HT1080 (cell line): ENCODE measurements around the gene PRTG. TPM values are rescaled to one million over a fixed set of nuclear protein-coding genes. Genes with fewer than 3 reads are reported as not detected.
"Not testable (repeated sequence)": the region's sequence is repeated elsewhere in the genome, so short reads cannot be mapped to it uniquely, and the experiment has no call there.

Experiments used
- DNase-seq: peaks from one replicate; pipeline ENCODE4 v3.0.0-alpha.2; 2015; ENCODE audit warnings: low read depth
- total RNA-seq: library from RNA; depleted of rRNA; stranded (reverse); fragments of >200 nt; shearing (Covaris generic); gene quantifications from 2 replicates; pipeline ENCODE4 v1.2.3, GENCODE V29; 2014

Gene PRTG
- total RNA-seq, 1 experiment from 2014 or later, result 8.4 TPM

DNA sequence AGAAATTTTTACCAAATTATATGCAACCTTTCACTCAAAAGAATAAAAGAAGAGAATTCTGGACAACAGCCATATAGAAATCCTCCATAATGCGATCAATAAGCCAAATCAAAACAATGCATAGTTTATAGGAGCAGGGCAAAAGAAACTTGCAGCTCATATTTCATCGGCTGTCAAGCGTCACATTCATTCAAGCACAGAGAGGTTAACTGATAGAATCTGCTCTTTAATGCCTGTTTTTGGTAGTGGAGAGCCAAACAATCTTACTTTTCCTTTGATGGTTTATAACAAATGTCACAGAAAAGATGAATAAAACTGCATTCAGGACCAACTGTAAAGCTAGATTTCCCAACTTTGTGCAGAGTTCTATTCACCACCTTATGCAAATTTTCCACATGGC is 35.4 kb downstream of the PRTG start:
- DNase-seq, result no peak

DNA sequence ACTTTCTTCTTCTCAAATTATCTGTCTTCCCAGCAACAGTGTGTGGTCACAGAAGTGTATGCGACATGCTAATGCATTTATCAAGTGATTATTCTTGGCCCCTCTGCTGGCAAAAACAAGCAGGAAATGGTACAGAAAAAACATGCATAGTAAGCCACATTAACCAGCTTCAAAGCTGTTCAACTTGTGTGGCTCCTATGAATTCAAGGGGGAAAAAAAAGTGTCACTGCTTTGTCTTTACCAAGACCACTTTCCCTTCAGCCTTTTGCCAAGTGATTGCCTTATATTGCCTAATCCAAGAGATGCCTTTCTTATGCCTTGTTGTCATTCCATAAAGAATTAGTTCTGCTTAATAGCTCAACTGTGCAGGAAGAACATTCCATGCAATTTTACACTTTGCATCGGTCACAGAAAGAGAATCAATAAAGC is 39.1 kb downstream of the PRTG start:
- DNase-seq, result no peak

DNA sequence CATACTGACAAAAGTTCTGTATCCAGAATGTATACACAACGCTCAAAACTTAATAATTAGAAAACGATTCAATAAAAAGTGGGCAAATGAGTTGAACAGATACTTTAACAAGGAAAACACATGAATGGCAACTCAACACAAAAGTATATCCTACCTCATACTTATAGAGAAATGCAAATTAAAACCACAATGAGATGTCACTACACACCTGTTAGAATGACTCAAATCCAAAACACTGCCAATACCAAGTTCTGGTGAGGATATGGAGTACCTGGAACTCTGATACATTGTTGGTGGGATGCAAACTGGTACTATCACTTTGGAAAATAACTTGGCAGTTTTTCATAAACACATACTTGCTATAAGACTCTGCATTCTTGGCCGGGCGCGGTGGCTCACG is 42.1 kb downstream of the PRTG start:
- no peak for DNase-seq

DNA sequence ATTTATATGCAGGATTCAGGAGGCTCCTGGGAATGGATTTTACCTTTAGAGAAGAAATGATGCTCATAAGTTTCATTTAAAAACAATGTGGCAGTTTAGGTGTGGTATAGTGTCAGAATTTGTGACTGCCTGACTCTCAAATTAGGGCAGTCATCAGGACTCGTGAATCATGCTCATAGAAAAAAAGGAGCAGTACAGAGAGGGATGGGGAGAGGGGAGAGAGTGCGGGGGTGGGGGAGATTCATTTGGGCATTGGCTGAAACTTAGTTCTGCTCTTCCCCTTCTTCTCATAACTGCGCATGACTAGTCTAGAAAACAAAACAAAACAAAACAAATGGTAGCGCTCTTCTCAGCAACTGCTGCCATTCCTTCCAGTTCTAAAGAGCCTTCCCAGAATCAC is 44.3 kb downstream of the PRTG start:
- no peak for DNase-seq

DNA sequence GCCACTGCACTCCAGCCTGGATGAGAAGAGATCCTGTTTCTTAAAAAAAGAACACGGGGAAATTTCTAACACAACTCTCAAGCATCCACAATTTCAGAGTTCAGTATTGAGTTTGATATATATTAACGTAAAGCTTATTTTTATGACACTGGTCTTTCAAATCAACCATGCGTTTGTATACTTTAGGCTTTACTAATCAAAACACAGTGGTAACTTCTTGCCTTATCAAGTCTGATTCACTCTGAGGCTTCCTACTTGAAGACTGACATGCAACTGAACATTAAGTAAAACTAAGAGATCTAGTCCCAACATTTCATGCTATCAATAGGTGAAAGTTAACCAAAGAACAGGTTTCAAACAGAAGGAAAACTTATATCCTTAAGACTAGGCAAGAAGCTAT is 46.7 kb downstream of the PRTG start:
- no peak for DNase-seq

DNA sequence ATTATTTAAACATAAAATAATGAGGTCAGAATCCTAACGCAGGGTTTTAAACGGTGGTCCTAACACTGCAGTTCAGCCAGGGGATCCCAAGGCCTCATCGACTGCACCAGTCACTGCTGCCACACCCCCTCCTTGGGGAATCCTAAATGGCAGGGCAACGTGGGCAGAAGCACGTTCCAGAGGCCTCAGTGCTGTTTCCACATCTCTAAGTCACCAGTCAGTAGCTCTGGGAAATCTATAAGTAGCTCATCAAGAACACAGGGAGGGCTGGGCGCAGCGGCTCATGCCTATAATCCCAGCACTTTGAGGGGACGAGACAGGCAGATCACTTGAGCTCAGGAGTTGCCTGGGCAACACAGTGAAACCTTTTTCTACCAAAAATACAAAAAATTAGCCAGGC is 47.5 kb downstream of the PRTG start:
- no peak for DNase-seq

DNA sequence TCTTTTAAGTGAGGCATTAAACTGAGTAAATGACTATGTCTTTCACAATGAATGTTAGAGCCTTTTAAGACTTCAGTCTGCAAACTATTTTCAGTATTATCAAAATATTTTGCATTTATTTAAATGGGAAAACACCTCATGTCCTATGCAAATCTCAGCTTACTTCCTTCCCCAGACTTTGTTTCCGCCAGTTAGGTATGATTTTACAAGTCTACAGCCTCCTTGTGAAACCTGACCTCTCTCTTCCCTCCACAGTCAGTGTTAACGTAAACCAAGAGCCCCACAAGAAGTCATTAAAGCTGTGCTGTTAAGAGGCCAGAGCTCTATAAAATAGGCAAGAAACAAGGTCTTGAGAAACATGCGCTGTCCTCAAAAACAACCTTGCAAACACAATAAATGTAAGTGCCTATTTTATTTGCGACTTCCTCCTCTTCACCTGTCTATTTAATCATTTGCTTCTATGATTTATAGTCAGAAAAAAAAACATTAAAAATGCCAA is 48.3 kb downstream of the PRTG start:
- DNase-seq, result no peak

DNA sequence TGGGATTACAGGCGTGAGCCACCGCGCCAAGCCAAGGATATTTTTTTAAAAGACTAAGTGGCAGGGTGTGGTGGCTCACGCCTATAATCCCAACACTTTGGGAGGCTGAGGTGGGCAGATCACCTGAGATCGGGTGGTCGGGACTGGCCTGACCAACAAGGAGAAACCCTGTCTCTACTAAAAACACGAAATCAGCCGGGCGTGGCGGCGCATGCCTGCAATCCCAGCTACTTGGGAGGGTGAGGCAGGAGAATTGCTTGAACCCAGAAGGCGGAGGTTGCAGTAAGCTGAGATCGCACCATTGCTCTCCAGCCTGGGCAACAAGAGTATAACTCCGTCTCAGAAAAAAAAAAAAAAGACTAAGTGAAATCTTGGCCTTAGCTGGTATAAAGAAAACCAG is 49.8 kb downstream of the PRTG start:
- not testable (repeated sequence) for DNase-seq

DNA sequence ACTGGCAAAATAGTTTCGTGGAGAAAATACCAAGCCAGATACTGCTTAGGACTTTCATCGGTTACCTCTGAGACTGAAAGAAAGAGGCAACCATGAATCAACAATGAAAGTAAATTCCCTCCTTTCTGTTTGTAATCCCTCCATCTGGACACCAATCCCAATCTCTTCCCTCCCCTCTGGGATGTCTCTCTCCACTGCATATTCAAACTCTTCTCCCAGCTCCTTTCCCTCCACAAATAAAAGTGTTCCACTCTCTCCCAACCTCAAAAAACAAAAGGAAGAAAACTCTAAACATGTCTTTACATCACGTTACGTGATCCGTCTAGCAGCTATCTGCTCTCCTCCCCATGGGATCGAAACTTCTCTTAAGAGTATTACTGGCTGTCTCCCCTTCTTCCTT is 55.2 kb downstream of the PRTG start:
- no peak for DNase-seq

DNA sequence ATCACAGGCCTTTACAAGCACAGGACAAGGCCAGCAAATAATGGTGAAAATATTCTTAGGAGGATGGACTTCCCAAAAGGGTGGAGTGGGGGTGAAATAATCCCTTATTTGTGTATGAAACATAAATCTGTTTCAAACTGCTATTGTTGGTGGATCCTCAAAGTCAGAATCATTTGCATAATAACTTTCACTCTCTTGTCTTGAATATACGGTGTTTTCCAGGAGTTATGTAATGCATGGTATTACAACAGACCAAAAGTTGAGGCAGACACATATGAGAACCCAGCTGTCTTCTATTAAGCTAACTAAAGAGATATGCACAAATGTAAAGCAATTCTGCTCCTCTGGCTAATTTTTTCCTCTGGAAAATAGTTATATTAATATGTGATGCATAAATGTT is 57.7 kb downstream of the PRTG start:
- DNase-seq, result no peak

DNA sequence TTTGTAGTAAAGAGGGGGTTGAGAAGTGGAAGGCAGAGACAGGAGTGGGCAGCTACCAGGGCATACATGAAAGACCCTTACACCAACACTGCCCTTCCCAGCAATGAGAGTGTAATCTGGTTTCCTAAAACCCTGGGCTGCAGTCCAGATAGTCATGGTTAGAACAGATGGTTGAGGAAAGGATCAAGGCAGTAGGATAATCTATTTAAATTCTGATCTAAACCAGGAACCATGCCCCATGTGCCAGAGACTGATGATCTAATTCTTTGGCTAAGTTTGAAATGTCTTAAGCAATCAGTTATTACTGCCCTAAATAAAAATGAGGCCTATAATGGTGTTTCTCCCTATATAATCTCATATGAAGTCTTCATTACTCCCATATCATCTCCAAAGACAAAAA is 59.6 kb downstream of the PRTG start:
- DNase-seq, result no peak

DNA sequence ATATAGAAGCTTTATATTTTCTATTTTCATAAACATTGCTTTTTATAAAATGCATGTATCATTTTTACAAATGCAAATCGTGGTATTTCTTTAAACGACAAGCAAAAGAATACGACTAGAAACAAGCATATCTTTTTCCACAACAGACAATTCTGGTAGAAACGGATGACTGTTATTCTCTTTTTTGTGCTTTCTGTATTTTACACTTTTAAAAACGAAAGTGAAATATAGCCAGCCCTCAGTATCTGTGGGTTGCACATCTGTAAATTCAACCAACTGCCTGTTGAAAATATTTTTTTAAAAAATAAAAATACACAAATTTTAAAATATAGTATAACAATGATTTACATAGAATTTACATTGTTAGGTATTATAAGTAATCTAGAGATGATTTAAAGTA is 61.3 kb downstream of the PRTG start:
- DNase-seq, result no peak

DNA sequence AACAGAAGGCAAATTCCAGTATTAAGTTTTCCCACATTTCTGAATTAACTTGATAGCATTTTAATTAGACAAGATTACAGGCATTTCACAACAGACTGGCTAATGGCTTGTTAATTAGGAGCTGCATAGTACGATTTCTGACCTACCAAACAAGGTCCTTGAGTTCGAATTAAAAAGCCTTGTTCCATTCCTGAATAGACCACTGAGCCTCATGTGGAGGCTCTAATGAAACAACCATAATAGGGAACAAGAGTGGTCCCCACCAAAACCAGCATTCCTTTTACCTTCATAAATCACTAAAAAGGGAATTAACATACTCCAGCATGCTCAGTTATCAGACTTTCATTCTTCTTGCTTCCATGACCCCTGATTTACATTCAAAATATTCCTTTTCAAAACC is 66.4 kb downstream of the PRTG start:
- no peak for DNase-seq

DNA sequence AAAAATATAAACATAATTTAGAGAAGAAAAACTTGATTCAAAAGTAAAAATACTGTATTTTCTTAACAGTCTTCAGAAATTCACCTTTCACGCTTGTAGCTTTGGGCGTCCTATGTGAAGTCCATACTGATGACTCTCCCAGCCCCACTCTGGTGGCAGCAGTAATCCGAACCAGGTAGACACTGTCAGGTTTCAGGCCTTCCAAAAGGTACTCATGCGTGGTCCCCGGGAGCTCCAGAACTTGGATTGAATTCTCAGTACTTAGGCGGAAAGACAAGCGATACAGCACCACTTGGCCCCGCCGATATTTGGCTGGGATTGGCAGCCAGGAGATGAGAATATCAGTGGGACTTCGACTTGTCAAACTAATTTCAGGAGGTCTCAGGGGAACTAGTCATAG is 69.7 kb downstream of the PRTG start:
- no peak for DNase-seq

DNA sequence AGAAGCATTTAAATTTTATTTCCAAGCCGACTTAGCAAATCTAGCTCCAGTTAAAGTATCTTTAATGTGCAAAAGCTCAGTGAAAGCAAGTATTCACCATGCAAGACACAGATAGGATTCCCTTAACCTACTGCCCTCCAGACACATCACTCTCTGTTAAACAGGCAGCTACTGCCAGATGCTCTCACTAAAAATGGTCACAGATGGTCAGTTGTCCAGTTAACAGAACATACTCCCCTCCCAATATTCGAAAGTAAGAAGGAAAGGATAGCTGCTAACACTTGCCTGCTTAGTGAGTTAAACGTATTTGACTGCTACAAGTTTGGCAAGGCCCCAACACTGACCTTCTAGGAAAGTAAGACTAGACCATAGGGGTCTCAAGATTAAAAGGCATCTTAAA is 73.7 kb downstream of the PRTG start:
- DNase-seq, result no peak

DNA sequence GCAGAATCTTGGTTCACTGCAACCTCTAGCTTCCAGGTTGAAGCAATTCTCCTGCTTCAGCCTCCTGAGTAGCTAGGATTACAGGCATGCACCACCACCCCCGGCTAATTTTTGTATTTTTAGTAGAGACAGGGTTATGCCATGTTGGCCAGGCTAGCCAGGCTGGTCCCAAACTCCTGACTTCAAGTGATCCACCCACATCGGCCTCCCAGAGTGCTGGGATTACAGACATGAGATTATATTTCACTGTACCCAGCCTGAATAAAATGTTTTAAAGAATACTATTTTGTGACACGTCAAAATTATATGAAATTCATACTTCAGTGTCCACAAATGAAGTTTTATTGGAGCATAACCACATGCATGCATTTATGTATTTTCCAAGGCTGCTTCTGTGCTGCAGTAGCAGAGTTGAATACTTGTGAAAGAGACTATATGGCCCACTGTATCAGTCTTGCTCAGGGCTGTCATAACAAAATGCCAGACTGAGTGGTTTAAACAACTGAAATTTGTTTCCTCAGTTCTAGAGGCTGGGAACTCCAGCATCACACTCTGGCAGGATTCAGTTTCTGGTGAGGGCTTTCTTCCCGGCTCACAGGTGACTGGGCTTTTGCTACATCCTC is 77.2 kb downstream of the PRTG start:
- no peak for DNase-seq

DNA sequence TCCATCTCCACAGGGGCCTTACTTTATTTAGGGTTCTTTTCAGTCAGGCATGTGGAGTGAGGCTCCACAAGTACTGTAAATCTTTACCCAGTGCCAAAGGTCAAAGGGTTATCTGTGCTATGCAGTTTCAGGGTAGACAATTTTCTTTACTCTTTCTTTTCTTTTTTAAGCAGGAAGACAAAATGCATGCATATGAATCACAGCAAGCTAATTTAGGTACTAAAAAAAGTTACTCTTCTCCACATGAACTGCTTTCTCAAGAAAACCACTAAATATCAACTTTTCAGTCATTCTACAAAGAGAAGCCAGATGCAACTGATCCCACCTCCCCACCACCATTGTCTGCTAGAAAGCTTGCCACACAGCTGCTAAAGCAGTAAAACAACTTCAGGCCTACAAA is 81.5 kb downstream of the PRTG start:
- no peak for DNase-seq

DNA sequence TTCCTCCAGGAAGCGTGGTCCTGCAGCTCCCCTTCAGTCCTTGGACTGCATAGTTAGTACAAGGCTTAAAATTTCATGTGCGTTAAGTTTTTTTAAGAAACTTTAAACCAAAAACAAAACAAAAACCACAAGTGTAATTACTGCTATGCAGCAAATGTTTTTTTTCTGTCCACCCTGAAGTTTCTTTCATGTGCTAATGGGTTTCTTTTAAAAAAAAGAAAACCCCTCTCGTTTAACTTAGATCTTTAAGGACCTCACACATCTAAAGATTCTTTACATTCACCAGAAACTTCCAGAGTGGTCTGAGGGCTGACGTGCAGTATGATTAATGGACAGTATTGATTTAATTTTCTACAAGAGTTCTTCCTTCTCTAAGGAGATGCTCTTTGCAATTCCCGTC is 82.8 kb downstream of the PRTG start:
- no peak for DNase-seq

DNA sequence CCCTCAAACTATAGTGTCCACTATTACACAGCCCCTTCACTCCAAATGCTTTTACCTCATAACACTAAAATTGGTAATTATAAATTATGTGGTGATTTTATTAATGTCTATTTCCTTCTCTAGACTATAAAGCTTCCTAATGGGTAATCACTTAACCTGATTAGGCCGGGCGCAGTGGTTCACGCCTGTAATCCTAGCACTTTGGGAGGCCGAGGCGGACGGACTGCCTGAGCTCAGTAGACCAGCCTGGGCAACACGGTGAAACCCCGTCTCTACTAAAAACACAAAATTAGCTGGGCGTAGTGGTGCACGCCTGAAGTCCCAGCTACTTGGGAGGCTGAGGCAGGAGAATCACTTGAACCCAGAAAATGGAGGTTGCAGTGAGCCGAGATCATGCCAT is 83.5 kb downstream of the PRTG start:
- no peak for DNase-seq

DNA sequence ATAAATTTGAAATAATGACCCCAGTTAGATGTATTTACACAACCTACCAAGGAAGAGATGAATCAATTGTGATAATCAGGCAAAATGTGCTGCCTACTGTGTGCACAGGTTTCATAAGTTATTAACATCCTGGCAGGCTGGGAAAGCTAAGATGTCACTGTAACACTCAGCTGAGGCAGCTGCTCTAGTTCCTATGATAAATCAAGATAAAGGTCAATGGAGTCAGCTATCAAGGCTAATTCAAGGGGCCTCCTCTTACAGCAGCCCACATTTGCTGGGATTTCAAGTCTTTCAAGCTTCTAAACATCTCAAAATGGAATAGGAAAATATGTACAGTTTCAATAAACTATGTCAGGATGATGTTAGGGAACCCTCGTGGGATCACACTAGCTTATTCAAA is 84.1 kb downstream of the PRTG start:
- DNase-seq, result no peak

DNA sequence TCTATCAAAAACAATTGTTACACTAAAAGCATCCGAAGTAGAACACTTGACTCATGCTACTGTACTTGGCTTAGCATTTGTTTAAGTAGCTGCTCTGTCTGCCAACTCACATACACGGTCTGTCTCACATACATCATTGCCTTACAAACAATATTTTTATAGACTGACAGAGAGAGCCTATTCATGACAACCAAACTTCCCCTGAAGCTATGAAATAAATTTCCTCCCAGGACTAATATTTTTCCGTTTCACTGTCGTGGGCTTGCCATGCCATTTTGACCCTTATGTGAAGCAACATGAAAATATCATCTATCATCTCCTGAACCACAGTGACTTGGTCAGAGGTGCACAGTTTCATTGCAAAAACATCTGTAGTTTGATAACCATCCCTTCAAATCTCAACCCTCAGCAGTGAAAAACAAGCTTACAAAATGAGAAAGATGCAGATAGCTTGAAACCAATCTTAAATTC is 88.4 kb downstream of the PRTG start:
- DNase-seq, result no peak

DNA sequence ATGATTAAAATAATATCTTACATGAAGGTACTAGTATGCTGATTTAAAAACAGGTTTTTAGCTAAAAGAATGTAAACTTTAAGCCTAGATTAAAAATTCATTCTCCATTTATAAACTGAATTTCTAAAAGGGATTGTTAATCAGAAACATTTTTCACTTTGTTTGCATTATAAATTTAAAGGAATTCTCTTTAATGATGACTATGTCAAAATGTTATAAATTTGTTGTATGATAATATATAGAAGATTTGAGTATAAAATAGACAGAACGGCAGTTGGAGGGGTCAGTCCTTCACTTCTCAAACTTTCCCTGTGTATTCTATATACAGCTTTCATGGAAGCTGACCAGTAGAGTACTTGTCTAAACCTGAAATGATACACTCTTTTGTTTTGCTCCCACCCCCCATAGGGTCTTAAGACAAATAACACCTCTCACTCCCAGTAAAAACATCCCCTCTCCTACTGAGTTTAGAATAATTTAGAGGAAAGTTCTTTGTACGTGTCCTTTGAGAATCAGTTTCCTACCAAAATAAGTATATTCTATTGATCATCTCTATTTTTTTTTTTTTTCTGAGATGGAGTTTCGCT is 90.0 kb downstream of the PRTG start:
- no peak for DNase-seq

DNA sequence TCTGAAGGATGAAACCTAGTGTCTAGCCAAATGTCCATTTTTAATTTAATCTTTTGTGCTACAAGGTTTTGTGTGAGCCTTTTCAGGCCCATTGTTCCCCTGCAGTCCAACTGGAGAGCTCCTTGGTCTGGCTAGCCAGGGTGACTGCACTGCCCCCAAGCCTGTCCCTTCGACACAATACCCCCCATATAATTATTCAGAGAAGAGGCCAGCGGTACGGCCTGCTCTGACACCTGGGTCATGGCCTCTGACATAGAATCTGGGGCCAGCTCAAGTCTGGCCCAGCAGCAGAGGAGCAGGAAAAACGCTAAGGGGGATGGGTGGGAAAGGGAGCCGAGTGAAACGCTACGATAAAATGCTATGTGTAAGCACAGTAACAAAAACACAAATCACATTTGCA is 90.6 kb downstream of the PRTG start:
- DNase-seq, result no peak

DNA sequence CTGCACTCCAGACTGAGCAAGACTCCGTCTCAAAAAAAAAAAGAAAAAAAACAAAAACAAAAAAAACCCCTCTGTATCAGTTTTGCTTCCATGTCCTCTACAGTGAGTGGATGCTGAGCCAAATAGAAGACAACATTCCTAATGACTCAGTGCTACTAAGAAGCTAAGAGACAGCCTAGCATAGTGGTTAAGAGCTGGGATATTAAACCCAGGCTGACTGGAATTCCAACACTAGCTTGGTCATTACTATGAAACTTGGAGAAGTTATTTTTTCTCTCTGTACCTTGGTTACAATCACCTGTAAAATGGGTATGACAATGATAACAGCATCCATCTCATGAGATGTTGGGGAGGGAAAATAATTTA is 93.9 kb downstream of the PRTG start:
- peak; percentile 42 for DNase-seq
